NCI-H2107 treated with DMSO at 0.1 percent for 48 hours (cell line): ENCODE measurements around the gene ISG15.
"Not testable (repeated sequence)": the region's sequence is repeated elsewhere in the genome, so short reads cannot be mapped to it uniquely, and the experiment has no call there.

Source experiments
- DNase-seq: peaks from one replicate; lab custom pipeline; 2025; ENCODE audit not compliant: unreplicated experiment; lab: John Stamatoyannopoulos, UW

The ISG15 gene

GRCh38 chr1:994546-994945 is 18.8 kb upstream of the ISG15 start:
- DNase-seq: not testable (repeated sequence)

GRCh38 chr1:995665-996633 is 17.3 kb upstream of the ISG15 start:
- no peak for DNase-seq

GRCh38 chr1:996851-997712 is 16.2 kb upstream of the ISG15 start:
- DNase-seq: no peak

DNA sequence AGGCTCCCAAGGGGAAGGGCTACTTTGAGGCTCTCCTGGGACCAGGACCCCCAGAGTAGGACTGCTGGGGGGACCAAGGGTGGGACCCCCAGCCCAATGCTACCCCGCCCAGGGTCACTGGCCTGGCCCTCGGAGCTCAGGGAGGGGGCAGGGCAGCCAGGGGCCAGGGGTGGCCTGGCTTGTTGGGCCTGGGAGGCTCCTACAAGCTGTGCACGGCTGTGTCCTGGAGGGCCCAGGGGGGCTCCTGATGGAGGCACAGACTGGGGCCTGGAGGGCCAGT is 15.6 kb upstream of the ISG15 start:
- DNase-seq: no peak

- DNase-seq: no peak
Measured at GRCh38 chr1:997993-998744, 15.1 kb upstream of the ISG15 start.

- DNase-seq: no peak
Measured at GRCh38 chr1:998745-998994, 14.6 kb upstream of the ISG15 start.

DNA sequence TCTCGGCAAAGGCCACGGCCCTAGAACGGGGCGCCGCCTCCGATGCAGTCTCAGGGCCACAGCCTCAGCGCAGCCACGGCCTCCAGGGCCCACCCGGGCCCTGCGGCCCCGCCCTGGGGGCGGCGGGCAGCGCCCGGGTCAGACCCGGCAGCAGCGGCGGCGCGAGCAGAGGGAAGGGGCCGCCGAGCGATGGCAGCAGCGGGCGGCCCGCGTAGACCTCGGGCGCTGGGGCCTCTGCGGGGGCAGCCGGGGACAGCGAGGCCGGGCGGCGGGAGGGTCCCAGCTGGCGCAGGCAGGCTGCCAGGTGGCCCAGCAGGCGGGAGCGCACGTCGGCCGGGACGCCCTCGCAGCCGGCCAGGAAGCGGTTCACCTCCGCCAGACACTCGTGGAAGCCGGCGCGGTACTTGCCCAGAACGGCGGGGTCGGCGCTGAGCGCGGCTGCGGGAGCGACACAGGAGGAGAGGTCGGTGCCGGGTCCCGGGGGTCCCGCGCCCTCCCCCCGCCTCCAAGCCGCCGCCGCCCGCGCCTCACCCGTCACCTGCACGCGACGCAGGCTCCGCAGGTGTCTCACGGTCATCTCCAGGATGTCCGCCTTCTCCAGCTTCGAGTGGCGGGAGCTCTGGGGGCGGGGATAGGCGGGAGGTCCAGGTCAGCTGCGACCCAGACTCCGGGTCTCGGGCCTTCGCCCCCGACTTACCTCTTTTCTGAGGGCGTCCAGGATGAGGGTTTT is 14.1 kb upstream of the ISG15 start:
- DNase-seq: no peak

GRCh38 chr1:999725-1000356 is 13.5 kb upstream of the ISG15 start, which contains the start of gene HES4:
Gene HES4 (minus strand): TSS chr1:1000097. CDS start chr1:999973, 124 bp downstream.
- DNase-seq: no peak

GRCh38 chr1:1000357-1001056 is 12.8 kb upstream of the ISG15 start:
- DNase-seq: no peak

- DNase-seq: no peak
Measured at GRCh38 chr1:1001057-1001783, 12.1 kb upstream of the ISG15 start.

DNA sequence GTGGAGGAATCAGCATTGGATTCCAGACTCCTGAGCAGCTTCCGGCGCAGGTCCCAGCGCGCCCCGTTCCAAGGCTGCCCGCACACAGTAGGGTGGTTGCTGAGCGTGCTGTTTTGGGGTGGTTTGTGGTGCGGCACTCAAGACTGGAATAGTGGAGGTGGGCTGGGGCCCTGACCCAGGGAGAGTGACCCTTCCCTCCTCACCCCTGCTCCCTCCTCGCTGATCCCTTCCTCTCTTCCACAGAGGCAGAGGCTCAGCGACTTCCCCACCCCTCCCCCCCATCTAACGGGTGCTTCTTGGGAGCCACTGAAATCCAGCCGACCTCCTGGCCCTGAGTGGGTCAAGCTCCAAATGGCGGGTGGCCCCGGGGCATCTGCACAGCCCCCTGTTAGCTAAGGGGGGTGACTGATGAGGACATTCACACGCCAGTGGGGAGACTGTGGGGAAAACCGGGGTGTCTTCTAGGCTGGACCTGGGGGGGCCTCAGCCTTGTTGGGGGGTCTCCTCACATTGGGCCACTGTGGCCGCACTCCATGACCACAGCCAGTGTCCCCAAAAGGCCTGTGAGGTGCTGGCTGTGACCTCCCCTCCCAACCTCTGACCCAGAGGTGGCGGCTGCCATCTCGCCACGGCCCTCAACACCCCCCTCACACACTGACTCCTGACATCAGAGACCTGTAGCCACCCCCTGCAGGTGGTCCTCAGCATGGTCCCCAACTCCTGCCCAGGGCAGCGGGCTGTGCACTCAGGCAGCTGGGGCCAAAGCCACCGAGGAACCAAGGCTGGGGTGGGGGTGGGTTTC is 9.5 kb upstream of the ISG15 start:
- DNase-seq: no peak

DNA sequence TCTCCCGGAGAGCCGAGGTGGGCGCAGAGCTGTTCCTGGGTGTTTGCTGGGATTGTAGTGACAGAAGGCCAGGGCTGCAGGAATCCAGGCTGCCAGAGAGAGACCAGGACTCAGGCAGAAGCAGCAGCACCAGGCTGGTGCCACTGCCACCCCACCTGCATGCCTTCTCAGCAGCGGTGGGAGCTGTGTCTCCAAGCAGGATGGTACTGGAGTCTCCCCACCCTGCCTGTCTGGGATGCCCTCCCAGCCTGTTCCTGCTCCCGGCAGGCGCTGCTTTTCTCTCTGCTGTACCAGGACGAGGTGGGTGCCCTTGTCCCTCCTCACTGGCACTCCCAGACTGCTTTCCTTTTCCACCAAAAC is 8.9 kb upstream of the ISG15 start:
- DNase-seq: no peak

DNA sequence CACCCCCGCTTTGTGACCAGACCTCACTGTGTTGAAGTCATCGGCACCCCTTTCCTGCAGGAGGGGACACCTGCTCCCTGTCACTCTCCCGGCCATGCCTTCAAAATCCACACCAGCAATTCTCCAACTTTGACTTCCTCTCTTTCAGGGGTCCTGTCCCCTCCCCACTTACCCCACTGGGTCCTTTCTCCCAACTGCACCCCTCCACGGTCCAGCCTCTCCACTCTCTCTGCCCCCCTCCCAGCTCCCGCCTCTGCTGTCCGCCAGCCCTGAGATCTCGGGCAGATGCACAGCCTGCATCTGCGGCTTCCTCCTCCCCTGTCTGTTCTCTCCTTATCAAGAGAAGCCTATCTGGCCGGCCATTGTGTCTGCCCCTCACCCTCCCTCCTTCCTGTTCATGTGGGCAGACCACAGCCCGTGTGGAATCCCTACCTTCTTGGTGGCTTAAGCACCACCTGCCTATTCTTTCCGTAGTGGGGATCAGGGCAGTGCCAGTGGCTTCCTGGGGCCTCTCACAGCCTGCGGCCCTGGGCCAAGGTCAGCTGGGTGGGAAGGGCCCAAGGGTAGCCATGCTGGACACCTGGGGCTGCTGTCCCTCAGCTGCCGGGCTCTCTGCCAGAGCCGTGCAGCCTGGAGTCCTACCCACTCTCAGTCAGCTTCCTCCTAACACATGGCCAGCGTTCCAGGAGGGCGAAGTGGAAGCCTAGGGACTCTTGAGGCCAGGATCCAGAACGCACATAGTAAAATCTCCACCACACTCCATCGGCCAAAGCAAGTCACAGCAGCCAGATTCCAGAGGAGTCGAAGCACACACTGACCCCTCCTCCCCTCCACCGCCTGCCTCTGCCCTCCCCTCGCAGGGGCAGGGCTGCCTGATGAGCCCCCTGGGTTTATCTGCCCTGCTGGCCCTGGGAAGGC is 8.3 kb upstream of the ISG15 start:
- no peak for DNase-seq

GRCh38 chr1:1005774-1006304 is 7.5 kb upstream of the ISG15 start:
- no peak for DNase-seq

- no peak for DNase-seq
Measured at GRCh38 chr1:1006305-1007159, 6.8 kb upstream of the ISG15 start.

DNA sequence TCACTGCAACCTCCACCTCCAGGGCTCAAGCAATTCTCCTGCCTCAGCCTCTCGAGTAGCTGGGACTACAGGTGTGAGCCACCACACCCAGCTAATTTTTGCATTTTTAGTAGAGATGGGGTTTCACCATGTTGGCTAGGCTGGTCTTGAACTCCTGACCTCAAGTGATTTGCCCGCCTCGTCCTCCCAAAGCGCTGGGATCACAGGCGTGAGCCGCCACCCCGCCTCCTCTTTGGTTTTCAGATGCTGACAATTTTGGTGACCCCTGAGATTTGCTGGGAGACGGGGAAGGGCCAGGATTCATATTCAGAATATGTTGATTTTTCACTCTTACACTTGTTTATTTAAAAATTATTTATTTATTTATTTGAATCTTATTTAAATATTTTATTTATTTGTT is 3.2 kb upstream of the ISG15 start:
- DNase-seq: not testable (repeated sequence)
